ENCODE results near the gene EBLN2.

DNA sequence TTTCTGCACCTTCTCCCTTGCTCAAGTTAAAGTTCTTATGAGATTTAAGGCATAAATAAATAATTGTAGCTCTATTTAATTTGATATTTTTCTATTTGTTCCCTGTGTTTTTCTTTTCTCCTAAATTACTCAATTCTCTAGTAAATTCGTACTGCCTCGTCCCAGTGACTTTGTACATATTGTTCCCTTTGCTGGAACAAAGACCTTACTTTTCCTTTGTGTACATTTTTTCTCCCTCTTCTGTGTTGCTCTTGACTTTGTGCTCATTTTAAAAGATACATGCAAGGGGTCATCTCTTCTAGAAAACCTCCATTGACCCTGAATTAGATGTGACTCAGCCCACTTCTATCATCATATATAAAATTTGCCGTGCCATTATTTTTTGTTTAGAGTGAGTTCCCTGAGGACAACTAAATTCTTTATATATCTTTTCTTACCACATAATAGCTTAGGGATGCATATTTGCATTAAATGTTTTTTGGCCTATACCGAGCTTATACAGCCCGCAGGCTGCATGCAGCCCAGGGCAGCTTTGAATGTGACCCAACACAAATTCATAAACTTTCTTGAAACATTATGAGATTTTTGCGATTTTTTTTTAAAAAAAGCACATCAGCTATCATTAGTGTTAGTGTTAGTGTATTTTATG lies 35.2 kb upstream of the EBLN2 start:
- TF ChIP-seq TAF1 (IDR thresholded peaks at IDR 0.05; ENCODE audit: borderline replicate concordance, insufficient read depth, low read length) (no peak), POLR2AphosphoS5 (IDR thresholded peaks at IDR 0.05; ENCODE audit: low read depth, low read length) (no peak)
- TF ChIP-seq, protein P1, sequence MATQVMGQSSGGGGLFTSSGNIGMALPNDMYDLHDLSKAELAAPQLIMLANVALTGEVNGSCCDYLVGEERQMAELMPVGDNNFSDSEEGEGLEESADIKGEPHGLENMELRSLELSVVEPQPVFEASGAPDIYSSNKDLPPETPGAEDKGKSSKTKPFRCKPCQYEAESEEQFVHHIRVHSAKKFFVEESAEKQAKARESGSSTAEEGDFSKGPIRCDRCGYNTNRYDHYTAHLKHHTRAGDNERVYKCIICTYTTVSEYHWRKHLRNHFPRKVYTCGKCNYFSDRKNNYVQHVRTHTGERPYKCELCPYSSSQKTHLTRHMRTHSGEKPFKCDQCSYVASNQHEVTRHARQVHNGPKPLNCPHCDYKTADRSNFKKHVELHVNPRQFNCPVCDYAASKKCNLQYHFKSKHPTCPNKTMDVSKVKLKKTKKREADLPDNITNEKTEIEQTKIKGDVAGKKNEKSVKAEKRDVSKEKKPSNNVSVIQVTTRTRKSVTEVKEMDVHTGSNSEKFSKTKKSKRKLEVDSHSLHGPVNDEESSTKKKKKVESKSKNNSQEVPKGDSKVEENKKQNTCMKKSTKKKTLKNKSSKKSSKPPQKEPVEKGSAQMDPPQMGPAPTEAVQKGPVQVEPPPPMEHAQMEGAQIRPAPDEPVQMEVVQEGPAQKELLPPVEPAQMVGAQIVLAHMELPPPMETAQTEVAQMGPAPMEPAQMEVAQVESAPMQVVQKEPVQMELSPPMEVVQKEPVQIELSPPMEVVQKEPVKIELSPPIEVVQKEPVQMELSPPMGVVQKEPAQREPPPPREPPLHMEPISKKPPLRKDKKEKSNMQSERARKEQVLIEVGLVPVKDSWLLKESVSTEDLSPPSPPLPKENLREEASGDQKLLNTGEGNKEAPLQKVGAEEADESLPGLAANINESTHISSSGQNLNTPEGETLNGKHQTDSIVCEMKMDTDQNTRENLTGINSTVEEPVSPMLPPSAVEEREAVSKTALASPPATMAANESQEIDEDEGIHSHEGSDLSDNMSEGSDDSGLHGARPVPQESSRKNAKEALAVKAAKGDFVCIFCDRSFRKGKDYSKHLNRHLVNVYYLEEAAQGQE (IDR thresholded peaks at IDR 0.05; ENCODE audit: insufficient read depth in 1 of 2, low read depth in 2 of 2, low read length in 2 of 2): no peak
